Mesenteric fat pad (tissue), 1 donor: ENCODE measurements around the gene RNH1. TPM values are rescaled to one million over a fixed set of nuclear protein-coding genes. Genes with fewer than 3 reads are reported as not detected.
"Not testable (repeated sequence)": the region's sequence is repeated elsewhere in the genome, so short reads cannot be mapped to it uniquely, and the experiment has no call there.

Experiments used
- DNase-seq: peaks from one replicate; pipeline ENCODE4 v3.0.0-alpha.2; 2020; ENCODE audit warnings: low spot score
- total RNA-seq: library from RNA; stranded (reverse); fragmentation: NEBNext Ultra II Directional; extraction: Animal tissue kit (Norgen Biotek cat#: 25700); gene quantifications from one replicate; pipeline ENCODE4 v1.2.1, GENCODE V29; 2021
- donor health status: DM: yes; HTN: yes; CAD: no.

RNH1 gene
- total RNA-seq, 1 donor from 2014 or later: 231 TPM

DNA sequence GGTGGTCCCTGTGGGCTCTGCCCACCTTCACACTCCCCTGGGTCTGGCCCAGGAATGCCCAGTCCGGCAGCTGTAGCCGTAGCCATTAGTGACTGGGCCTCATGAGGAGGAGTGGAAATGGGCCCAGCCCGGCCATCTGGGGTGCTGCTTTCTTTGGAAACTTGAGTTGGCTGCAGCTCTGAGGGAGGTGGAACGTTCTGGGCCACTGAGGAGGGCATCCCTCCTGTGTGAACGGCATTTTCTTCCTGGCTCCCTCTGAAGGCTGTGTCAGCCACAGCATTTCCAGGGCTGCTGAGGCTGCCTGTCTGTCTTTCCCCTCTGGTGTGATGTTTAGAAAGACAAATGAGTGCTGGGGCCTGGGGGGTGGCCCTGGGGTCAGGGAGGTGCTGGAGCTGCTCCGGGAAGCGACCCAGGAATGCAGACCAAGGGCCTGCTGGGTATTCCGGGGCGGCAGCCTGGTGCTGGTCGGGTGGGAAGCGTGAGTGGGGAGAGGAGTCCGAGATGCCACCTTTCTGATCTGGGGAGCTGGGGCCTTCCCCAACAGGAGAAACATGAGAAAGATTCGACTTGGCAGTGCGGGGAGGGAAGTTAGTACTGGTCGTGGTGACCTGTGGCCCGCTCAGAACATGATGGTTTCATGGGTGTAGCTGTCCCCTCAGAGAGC is 29.9 kb downstream of the RNH1 start:
- no peak for DNase-seq

DNA sequence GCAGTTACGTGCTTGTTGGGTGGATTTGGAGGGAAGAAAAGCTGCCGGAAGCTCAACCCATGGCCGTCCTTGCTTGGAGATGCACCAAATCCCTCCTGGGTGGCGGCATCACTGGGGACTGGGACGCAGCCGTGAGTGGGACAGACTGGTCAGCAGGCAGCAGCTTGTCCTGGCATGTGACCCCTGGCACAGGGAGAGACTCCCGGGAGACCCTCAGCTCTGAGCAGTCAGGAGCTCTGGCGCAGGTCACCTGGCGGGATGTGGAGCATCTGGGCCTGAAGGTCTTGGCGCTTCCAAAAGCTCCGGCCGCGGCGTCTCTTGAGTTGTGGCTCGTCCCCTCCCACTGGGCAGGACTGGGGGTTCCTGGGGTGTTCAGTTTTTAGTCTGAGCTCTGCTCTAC is 30.6 kb downstream of the RNH1 start:
- no peak for DNase-seq

DNA sequence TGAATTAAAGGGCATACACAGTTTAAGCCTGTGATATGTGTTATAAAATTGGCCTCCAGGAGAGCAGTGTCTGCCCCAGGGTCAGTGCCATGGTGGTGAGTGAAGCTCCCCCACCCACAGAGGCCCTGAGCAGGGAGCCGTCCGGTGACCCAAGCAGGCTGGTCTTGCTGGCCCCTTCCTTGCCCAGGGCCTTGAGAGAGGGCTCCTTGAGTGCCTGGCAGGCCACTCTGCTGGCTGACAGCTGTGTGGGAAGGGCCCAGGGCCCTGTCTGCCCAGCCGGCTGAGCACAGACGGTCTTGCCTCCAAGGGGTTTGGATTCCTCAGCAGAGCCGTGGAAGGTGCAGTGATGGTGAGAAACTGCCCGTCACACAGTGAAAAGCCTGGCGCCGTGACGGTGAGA is 31.1 kb downstream of the RNH1 start:
- DNase-seq: no peak

GRCh38 chr11:474914-475506 is 32.0 kb downstream of the RNH1 start:
- DNase-seq: no peak

GRCh38 chr11:473962-474785 is 32.9 kb downstream of the RNH1 start:
- no peak for DNase-seq

GRCh38 chr11:473415-473814 is 33.6 kb downstream of the RNH1 start:
- no peak for DNase-seq

- DNase-seq: no peak
Measured at GRCh38 chr11:472816-473215, 34.2 kb downstream of the RNH1 start.

DNA sequence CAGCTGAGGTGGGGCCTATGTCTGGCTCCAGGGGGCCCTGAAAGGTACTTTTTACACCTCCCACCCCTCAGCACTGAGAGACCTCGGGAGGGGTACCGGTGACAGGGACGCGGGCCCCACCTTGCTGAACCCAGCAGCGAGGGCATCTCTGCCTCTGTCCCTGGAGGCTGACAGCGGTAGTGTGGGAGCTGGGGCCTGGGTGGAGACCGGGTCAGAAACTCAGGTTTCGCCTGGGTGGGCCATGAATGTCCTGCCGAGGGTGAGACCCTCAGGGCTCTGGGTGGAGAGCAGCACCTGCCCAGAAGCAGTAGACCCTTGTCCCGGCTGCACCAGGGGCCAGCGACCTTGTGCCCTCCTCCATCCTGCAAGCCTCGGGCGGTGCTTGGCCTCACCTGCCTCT is 34.8 kb downstream of the RNH1 start:
- DNase-seq: no peak

DNA sequence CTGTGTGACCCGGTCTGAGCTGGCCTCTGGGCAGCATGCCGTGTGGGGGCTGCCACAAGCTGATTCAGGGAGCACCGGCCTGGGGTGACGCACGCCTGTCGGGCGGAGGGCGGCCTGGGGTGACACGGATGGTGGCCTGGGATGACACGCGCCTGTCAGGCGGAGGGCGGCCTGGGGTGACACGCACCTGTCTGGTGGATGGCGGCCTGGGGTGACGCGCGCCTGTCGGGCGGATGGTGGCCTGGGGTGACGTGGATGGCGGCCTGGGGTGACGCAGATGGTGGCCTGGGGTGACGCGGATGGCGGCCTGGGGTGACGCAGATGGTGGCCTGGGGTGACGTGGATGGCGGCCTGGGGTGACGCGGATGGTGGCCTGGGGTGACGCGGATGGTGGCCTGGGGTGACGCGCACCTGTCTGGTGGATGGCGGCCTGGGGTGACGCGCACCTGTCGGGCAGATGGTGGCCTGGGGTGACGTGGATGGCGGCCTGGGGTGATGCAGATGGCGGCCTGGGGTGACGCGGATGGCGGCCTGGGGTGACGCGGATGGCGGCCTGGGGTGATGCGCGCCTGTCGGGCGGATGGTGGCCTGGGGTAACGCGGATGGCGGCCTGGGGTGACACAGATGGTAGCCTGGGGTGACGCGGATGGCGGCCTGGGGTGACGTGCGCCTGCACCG is 35.4 kb downstream of the RNH1 start:
- DNase-seq: no peak

DNA sequence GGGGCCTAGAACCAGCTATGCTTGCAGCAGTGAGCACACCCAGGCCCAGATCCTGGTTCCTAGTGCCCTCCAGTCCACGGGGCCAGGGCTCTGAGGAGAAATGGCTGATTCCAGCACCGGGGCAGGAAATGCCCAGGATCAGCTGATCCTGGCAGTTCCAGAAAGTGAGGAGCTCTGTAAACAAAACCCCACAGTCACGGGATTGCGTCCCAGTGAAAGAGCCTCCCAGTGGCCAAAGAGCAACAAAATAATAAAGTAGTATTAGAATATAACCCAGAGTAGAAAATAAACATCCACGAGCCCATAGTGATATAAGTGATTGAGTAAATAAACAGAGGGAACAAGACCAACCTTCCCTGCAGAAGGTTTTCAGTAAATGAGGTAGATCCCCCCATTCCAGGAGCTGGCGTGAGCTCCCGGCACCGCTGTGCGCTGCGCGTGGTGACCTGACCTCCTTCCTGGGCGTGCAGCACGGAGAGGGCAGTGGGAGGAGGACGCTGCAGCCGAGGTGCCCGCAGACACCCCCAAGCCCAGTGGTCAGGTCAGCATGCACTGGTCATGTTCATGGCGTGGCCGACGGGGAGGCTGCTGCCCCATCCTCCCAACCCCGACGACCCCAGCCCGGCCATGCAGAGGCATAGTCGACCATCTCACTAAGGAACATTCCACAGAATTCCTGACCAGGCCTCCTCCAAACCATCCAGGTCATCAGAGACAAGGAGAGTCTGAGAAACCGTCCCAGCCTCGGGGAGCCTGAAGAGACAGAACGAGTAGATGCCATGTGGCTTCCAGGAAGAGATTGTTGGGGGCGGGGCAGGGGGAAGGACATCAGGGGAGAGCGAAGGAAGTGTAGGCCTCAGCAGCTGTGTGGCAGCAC is 37.1 kb downstream of the RNH1 start:
- DNase-seq: no peak

DNA sequence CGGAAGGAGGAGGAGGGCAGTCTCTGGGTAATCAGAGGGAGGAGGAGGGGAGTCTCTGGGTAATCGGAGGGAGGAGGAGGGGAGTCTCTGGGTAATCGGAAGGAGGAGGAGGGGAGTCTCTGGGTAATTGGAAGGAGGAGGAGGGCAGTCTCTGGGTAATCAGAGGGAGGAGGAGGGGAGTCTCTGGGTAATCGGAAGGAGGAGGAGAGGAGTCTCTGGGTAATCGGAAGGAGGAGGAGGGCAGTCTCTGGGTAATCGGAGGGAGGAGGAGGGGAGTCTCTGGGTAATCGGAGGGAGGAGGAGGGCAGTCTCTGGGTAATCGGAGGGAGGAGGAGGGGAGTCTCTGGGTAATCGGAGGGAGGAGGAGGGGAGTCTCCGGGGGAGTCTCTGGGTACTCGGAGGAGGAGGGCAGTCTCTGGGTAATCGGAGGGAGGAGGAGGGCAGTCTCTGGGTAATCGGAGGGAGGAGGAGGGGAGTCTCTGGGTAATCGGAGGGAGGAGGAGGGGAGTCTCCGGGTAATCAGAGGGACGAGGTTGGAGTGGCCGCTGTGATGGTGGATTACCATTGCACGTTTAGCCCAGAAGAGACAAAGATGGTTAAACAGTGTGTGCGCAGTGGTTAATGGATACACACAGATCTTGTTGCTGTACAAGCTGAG is 37.9 kb downstream of the RNH1 start:
- DNase-seq: not testable (repeated sequence)

GRCh38 chr11:468493-468892 is 38.5 kb downstream of the RNH1 start:
- DNase-seq: no peak

DNA sequence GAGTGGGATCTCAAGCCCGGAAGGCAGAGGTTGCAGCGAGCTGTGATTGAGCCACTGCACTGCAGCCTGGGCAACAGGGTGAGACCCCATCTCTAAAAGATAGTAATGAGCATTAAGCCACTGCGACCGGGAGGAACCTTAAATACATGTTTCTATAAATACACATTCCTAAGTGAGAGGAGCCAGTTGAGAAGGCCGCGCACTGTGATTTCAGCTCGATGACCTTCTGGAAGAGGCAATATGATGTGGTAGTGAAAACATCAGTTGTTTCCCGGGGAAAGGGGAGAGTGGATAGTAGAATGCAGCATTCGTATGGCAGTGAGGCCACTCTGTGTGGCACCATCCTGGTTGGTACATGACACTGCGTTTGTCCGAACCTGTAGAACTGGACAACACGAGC is 39.0 kb downstream of the RNH1 start:
- no peak for DNase-seq

GRCh38 chr11:465896-466530 is 41.0 kb downstream of the RNH1 start:
- DNase-seq: no peak

- DNase-seq: no peak
Measured at GRCh38 chr11:464316-464715, 42.7 kb downstream of the RNH1 start.

DNA sequence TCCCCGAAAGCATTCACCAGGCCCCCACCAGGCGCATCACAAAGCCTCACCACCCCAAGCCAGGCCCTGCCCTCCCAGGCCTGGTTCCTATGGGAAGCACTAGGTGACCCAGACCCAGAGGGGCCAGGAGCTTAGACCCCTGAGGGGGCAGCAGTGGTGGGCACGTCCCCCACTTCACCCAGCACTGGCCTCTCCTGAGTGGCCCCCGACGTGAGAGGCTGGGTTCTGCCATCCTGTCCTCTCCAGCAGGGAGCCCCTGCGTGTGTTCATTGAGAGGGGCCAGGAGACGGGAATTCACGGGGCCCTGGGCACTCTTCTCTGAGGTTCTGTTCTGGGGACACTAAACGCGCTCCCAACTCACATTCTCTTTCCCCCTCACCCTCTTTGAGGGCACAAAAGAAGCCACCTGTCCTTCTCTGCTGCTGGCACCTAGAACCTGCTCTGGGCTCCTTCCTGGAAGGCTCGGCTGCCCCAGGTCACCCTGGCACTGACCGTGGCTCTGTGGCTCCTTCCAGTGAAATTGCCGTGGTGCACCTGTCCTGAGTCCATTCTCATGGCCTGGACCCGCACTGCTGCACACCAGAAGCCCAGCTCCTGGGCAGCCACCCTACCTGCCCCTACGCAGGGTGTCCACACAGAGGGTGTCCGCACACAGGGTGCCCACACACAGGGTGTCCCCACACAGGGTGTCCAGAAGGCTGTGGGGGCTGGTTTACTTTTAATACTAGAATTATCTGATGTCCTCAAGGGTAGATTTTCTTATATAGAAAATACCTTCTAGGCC is 44.7 kb downstream of the RNH1 start:
- no peak for DNase-seq

GRCh38 chr11:461626-462025 is 45.4 kb downstream of the RNH1 start:
- DNase-seq: no peak

GRCh38 chr11:460331-461199 is 46.5 kb downstream of the RNH1 start:
- no peak for DNase-seq
